ENCODE data around the gene MGAT4A. TPM values are rescaled to one million over a fixed set of nuclear protein-coding genes. Genes with fewer than 3 reads are reported as not detected.

The MGAT4A gene
- total and polyA plus RNA-seq, 9 of the 15 experiments (the other 6 are each of a cell fraction or from before 2014, with no cell fraction given): 0.03 to 0.53 (median 0.18) TPM; not detected in 2

DNA sequence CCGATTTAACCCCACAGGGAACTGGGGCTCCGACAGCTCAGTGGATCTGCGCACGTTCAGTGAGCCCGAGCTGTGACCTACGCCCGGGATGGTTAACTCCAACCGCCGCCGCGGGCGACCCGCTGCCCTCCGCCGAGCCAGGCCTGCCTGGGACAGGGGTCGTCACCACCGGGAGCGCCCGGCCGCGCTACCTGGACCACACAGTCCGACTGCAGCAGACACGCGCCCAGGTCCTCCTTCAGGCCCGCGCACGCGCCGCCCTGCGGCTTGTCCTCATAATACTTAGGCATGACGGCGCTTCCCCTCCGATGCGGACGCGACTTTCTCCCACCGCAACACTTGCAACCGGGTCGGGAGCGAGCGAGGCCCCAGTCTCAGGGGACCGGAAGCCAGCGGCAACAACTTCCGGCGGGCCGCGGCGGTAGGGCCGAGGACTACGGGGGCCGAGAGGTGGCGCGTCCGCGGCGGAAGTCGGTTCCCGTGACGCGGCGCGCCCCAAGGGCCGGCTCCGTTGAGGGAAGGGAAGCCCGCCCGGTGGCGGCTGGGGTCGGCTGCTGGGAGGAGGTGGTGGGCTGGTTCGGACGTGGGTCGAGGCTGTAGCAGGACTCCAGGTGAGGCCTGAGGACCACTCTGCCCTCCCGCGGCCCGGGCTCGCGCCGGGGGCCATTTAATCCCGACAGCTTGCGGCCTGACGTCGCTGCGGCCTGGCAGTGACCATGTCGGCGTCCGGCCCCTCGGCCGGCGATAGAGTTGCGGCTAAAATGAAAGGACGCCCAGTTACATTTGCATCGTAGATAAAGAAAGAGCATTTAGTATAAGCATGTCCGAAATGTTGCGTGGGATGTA, 122.6 kb downstream of the MGAT4A start, which contains the start of the genes COA5 and UNC50:
COA5 (minus strand) TSS at position 397 of the 846 bp plus-strand sequence; CDS start at position 290, 107 bp downstream.
UNC50 (plus strand) TSS at position 474 of the 846 bp plus-strand sequence. CDS start 1,171 bp downstream, outside the sequence.
- no TSS peak for BruUV-seq (replicated peaks)
- Histone ChIP-seq H3K27ac (ENCODE audit: extremely low read depth, low read depth, low read length) (peak within 1 kb of the TSS; percentile 90), H3K79me2 (ENCODE audit: control insufficient read depth, insufficient read depth, low read length) (peaks cover 64% of the 10 kb centered on the region), H3K9ac (ENCODE audit: insufficient read depth in 1 of 2, low read depth in 2 of 2, low read length in 2 of 2) (peak within 1 kb of the TSS; percentile 94 to 99), H3K36me3 (ENCODE audit: control insufficient read depth, insufficient read depth, low read length) (peaks cover 61% of the 10 kb centered on the region), H3K9me3 (replicated peaks; ENCODE audit: control insufficient read depth, insufficient read depth, low read depth, low read length) (no peaks in the 10 kb centered on the region), H3K4me1 (replicated peaks in 1 of 2; ENCODE audit: control insufficient read depth in 2 of 2, insufficient read depth in 2 of 2, low read length in 2 of 2) (peaks cover 17 to 28% of the 10 kb centered on the region in 2 experiments), H3K4me3 (peak within 1 kb of the TSS; percentile 99), H4K20me1 (replicated peaks; ENCODE audit: control insufficient read depth, insufficient read depth, low read length) (no peaks in the 10 kb centered on the region; the same call in 1 of the 2 replicates), H2AFZ (ENCODE audit: low read depth, low read length) (peak within 1 kb of the TSS; percentile 95), H3K9me1 (ENCODE audit: control insufficient read depth, insufficient read depth, low read length) (peaks cover 5% of the 10 kb centered on the region), H3K27me3 (ENCODE audit: control insufficient read depth in 2 of 2, insufficient read depth in 2 of 2, low read length in 2 of 2) (no peaks in the 10 kb centered on the region), H3K4me2 (ENCODE audit: insufficient read depth, low read length) (peak within 1 kb of the TSS; percentile 99)
- intact Hi-C loops (cut with micrococcal nuclease): no loop called here
- 1% methylated on average over 59 of the region's 93 CpGs for WGBS (ENCODE audit: insufficient coverage, low coverage, missing lambda C conversion rate)
- FAIRE-seq: peak; percentile 74
- DNase-seq (ENCODE audit: extremely low read depth in 1 of 4, low spot score in 3 of 4): peak; percentile 92 to 95 (median 94)
- CTCF ChIA-PET (ENCODE audit: low intra/inter-chr PET ratio): interaction anchor here (0.5 kb wide), 1 partner anchor 229 kb away, joined by 5 read pairs; no protein-coding TSS in a partner anchor
- in situ Hi-C loops (cut with MboI): no loop called here
- POLR2A ChIA-PET: interaction anchor here (0.7 to 1.3 kb wide), 6 partner anchors 9 to 222 kb away, joined by 3 to 7 read pairs (median 4); no protein-coding TSS in a partner anchor
- peak; percentile 95 for ATAC-seq
- TF ChIP-seq NCOA6 (IDR thresholded peaks at IDR 0.05) (0 out of 2 replicates have a peak, but pooled peaks have one; percentile 8), PML (IDR thresholded peaks at IDR 0.05; ENCODE audit: low read length) (peak; percentile 83), MYBL2 (IDR thresholded peaks at IDR 0.05; ENCODE audit: low read depth) (no peak), MYBL2 (CRISPR knock-in tag; IDR thresholded peaks at IDR 0.05; ENCODE audit: borderline replicate concordance) (no peak), CBX3 (IDR thresholded peaks at IDR 0.05; ENCODE audit: borderline replicate concordance in 1 of 2, low read length in 2 of 2) (0 out of 3 replicates have a peak, but pooled peaks of 1 of the 2 experiments have one; percentile 12), SNIP1 (IDR thresholded peaks at IDR 0.05; ENCODE audit: low read depth) (no peak), CBFA2T3 (IDR thresholded peaks at IDR 0.05) (no peak)
- TF ChIP-seq, protein P1, sequence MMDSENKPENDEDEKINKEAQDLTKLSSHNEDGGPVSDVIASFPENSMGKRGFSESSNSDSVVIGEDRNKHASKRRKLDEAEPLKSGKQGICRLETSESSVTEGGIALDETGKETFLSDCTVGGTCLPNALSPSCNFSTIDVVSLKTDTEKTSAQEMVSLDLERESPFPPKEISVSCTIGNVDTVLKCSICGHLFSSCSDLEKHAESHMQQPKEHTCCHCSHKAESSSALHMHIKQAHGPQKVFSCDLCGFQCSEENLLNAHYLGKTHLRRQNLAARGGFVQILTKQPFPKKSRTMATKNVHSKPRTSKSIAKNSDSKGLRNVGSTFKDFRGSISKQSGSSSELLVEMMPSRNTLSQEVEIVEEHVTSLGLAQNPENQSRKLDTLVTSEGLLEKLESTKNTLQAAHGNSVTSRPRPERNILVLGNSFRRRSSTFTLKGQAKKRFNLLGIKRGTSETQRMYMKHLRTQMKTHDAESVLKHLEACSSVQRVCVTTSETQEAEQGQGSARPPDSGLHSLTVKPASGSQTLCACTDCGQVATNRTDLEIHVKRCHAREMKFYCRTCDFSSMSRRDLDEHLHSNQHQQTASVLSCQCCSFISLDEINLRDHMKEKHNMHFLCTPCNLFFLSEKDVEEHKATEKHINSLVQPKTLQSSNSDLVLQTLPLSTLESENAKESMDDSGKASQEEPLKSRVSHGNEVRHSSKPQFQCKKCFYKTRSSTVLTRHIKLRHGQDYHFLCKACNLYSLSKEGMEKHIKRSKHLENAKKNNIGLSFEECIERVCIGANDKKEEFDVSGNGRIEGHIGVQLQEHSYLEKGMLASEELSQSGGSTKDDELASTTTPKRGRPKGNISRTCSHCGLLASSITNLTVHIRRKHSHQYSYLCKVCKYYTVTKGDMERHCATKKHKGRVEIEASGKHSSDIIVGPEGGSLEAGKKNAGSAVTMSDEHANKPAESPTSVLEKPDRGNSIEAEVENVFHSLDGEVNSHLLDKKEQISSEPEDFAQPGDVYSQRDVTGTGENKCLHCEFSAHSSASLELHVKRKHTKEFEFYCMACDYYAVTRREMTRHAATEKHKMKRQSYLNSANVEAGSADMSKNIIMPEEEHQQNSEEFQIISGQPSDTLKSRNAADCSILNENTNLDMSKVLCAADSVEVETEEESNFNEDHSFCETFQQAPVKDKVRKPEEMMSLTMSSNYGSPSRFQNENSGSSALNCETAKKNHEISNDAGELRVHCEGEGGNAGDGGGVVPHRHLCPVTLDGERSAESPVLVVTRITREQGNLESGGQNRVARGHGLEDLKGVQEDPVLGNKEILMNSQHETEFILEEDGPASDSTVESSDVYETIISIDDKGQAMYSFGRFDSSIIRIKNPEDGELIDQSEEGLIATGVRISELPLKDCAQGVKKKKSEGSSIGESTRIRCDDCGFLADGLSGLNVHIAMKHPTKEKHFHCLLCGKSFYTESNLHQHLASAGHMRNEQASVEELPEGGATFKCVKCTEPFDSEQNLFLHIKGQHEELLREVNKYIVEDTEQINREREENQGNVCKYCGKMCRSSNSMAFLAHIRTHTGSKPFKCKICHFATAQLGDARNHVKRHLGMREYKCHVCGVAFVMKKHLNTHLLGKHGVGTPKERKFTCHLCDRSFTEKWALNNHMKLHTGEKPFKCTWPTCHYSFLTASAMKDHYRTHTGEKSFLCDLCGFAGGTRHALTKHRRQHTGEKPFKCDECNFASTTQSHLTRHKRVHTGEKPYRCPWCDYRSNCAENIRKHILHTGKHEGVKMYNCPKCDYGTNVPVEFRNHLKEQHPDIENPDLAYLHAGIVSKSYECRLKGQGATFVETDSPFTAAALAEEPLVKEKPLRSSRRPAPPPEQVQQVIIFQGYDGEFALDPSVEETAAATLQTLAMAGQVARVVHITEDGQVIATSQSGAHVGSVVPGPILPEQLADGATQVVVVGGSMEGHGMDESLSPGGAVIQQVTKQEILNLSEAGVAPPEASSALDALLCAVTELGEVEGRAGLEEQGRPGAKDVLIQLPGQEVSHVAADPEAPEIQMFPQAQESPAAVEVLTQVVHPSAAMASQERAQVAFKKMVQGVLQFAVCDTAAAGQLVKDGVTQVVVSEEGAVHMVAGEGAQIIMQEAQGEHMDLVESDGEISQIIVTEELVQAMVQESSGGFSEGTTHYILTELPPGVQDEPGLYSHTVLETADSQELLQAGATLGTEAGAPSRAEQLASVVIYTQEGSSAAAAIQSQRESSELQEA (IDR thresholded peaks at IDR 0.05; ENCODE audit: low read depth): peak; percentile 95
- TF ChIP-seq, protein P2, sequence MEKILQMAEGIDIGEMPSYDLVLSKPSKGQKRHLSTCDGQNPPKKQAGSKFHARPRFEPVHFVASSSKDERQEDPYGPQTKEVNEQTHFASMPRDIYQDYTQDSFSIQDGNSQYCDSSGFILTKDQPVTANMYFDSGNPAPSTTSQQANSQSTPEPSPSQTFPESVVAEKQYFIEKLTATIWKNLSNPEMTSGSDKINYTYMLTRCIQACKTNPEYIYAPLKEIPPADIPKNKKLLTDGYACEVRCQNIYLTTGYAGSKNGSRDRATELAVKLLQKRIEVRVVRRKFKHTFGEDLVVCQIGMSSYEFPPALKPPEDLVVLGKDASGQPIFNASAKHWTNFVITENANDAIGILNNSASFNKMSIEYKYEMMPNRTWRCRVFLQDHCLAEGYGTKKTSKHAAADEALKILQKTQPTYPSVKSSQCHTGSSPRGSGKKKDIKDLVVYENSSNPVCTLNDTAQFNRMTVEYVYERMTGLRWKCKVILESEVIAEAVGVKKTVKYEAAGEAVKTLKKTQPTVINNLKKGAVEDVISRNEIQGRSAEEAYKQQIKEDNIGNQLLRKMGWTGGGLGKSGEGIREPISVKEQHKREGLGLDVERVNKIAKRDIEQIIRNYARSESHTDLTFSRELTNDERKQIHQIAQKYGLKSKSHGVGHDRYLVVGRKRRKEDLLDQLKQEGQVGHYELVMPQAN (IDR thresholded peaks at IDR 0.05; ENCODE audit: borderline replicate concordance): peak; percentile 72

All from K562 (cell line).